ENCODE results near the gene PPP4R3A. TPM values are rescaled to one million over a fixed set of nuclear protein-coding genes. Genes with fewer than 3 reads are reported as not detected.

PPP4R3A gene
- total RNA-seq, 1 donor from 2014 or later, result 57.7 TPM

DNA sequence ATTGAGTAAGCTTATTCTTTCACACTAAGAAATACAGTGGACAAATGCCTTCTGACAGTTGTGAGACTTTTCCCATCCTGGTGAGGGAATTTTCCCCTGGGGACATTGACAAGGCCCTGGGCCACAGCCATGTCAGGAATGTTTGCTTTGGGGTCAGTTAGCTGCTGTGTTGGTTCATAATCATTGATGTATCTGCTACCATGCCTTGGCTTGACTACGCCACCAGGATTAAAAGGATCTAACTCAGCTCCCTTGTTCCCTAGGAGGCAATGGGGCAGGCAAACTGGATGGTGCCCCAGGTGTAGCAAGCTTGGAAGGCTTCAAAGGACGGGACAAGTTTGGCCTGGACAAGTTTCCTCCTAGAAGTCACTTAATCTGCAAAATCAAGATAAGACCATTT is 89.4 kb downstream of the PPP4R3A start:
- no peak for DNase-seq (ENCODE audit: low spot score)
- H3K4me1 Mint-ChIP-seq (ENCODE audit: low read depth), result peaks cover 19% of the 10 kb centered on the region
- TF ChIP-seq CTCF (IDR thresholded peaks at IDR 0.05), result no peak
- H3K4me3 Mint-ChIP-seq (ENCODE audit: unreplicated experiment), result no peak overlapping the region
- H3K36me3 Mint-ChIP-seq (ENCODE audit: low read depth), result no peaks in the 10 kb centered on the region
- no peaks in the 10 kb centered on the region for H3K9me3 Mint-ChIP-seq (ENCODE audit: low read depth)
- no peak overlapping the region for H3K27ac Mint-ChIP-seq (ENCODE audit: unreplicated experiment)
- H3K27me3 Mint-ChIP-seq (ENCODE audit: low read depth), result peaks cover 5% of the 10 kb centered on the region

DNA sequence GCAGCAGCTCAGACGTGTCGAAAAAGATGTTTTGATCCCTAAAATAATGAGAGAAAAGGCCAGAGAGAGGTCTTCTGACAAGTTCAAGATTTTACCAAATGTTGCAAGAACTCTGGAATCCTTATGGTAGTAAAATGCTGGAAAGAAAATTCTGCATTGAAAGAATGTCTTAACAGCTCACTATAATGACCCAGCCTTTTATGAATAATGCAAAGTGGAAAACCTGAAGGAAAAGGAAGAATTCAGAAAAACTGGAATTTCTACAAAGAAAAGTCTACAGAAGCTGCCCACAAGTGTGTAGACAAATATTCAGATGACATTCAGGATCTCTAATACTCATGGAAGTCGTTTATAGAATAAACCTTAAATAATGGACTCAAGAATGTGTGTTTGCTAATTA is 90.7 kb downstream of the PPP4R3A start:
- no peak for DNase-seq (ENCODE audit: low spot score)
- Mint-ChIP-seq H3K4me1 (ENCODE audit: low read depth) (peaks cover 27% of the 10 kb centered on the region), H3K36me3 (ENCODE audit: low read depth) (no peaks in the 10 kb centered on the region), H3K9me3 (ENCODE audit: low read depth) (no peaks in the 10 kb centered on the region), H3K27me3 (ENCODE audit: low read depth) (peaks cover 5% of the 10 kb centered on the region), H3K4me3 (ENCODE audit: unreplicated experiment) (no peak overlapping the region), H3K27ac (ENCODE audit: unreplicated experiment) (no peak overlapping the region)
- TF ChIP-seq CTCF (IDR thresholded peaks at IDR 0.05), result no peak

- Mint-ChIP-seq H3K27me3 (ENCODE audit: low read depth) (peaks cover 5% of the 10 kb centered on the region), H3K36me3 (ENCODE audit: low read depth) (no peaks in the 10 kb centered on the region), H3K4me1 (ENCODE audit: low read depth) (peaks cover 28% of the 10 kb centered on the region), H3K4me3 (ENCODE audit: unreplicated experiment) (no peak overlapping the region), H3K9me3 (ENCODE audit: low read depth) (no peaks in the 10 kb centered on the region), H3K27ac (ENCODE audit: unreplicated experiment) (no peak overlapping the region)
- peak; percentile 74 for TF ChIP-seq CTCF (IDR thresholded peaks at IDR 0.05)
- DNase-seq (ENCODE audit: low spot score), result no peak
Observed at GRCh38 chr14:91419044-91419397, 91.1 kb downstream of the PPP4R3A start.

DNA sequence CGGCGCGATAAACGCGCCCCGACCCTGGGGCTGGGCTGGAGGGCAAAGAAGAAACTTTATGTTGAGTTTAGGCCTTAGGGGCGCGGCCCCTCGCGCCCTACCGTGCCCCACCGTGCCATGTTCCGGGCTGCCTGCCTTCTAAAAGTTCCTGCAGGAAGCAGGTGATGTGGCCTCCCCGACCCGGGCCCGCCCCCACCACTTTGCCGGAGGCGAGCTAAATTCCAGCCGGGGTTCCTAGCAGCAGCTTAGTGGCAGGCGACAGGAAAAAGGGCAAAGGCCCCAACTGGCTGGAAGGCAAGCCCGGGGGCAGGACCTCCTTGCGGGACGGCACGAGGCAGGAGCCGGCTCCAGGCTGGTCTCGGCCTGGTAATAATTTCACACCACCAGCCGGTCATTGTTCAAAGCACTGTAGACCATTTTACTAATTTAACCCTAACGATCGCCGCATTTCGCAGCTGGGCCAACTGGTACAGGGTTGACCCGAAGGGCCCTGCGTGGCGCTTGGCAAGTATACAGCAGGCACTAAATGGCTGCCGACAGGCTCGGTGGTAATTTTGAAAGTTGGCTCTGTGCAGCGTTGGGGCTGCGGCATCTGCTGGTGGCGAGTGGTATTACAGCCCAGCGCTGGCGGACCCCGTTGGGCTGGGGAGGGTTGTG is 91.6 kb downstream of the PPP4R3A start:
- Mint-ChIP-seq H3K27ac (ENCODE audit: unreplicated experiment) (no peak overlapping the region), H3K36me3 (ENCODE audit: low read depth) (no peaks in the 10 kb centered on the region), H3K9me3 (ENCODE audit: low read depth) (no peaks in the 10 kb centered on the region), H3K4me1 (ENCODE audit: low read depth) (peaks cover 28% of the 10 kb centered on the region), H3K27me3 (ENCODE audit: low read depth) (peaks cover 5% of the 10 kb centered on the region), H3K4me3 (ENCODE audit: unreplicated experiment) (peak overlapping the region; percentile 45)
- DNase-seq (ENCODE audit: low spot score), result no peak
- peak; percentile 96 for TF ChIP-seq CTCF (IDR thresholded peaks at IDR 0.05)

DNA sequence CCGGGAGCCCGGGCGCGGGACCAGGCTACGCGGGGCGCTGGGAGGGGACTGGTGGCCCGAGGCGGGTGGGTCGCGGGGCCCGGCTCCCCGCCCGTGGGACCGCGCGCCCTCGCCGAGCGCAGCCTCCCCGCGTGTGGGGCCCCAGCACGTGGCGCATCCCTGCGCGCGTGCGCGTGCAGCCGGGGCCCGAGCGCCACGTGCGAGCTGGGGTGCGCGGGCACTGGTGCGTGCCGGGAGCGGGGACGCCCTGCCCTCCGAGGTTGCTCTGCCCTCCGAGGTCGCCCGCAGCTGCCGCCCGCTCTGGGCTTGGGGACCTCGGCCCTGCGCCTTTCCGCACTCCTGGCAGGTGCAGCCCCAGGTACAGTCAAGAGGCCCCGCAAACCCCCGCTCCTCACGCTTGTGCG is 92.1 kb downstream of the PPP4R3A start:
- DNase-seq (ENCODE audit: low spot score), result no peak
- Mint-ChIP-seq H3K27me3 (ENCODE audit: low read depth) (peaks cover 5% of the 10 kb centered on the region), H3K4me3 (ENCODE audit: unreplicated experiment) (peak overlapping the region; percentile 45), H3K27ac (ENCODE audit: unreplicated experiment) (no peak overlapping the region), H3K4me1 (ENCODE audit: low read depth) (peaks cover 28% of the 10 kb centered on the region), H3K9me3 (ENCODE audit: low read depth) (no peaks in the 10 kb centered on the region), H3K36me3 (ENCODE audit: low read depth) (no peaks in the 10 kb centered on the region)
- TF ChIP-seq CTCF (IDR thresholded peaks at IDR 0.05), result no peak

All from chondrocyte (in vitro differentiated cells).